ENCODE measurements around the gene MRPL58. TPM values are rescaled to one million over a fixed set of nuclear protein-coding genes. Genes with fewer than 3 reads are reported as not detected.

MRPL58 gene
- total RNA-seq, 1 donor from 2014 or later, result 17.9 TPM

DNA sequence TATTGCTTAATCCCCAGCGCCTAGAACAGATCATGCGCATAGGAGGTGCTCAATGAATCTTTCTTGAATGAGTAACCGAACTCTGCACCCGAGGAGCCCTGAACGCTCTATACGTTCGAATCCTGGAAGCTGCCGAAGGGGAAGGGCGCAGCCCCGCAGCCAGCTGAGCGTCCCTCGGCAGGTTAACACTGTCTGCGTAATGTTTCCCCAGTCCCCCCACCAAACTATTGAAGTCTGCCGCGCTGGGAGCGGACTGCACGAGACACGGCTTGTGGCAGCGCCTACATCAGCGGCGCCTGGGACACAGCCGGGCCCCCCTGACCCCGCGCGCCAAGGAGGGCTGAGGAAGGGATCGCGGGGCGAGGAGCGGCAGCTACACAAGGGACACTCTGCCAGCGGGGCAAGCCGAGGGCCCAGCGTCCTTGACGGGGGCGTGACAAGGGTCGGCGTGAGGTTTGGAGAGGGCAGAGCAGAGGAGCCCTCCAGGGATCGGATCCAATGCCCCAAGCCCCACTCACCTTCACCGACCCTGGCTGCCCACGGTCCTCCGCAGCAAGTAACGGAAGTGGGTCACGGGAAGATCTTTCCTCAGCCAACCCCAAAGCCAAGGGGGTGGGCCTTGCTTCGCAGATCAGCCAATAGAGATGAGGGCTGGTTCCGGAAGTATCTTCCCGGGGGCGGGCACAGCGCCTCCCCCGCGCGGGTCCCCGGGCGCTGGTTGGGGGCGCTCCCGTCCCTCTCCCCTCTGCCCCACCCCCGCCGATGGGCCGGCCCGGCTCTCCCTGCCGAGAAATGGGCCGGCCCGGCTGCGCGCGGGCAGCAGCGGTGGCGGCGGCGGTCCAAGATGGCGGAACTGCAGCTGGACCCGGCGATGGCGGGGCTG is 34.2 kb downstream of the MRPL58 start, which contains the start of the genes ATP5PD and KCTD2:
Gene ATP5PD, minus strand, starts transcription at position 563 of the 883 bp plus-strand sequence. CDS start 4,319 bp downstream, outside the sequence.
Gene KCTD2, plus strand, starts transcription at position 819 of the 883 bp plus-strand sequence. Its CDS starts 26 bp downstream, at position 845.
- peak; percentile 97 for DNase-seq (ENCODE audit: low read depth in 2 of 2)

GRCh38 chr17:75047398-75048098 is 35.1 kb downstream of the MRPL58 start:
- DNase-seq (ENCODE audit: low read depth in 2 of 2), result peak in 1 of 2 donors; percentile 10

DNA sequence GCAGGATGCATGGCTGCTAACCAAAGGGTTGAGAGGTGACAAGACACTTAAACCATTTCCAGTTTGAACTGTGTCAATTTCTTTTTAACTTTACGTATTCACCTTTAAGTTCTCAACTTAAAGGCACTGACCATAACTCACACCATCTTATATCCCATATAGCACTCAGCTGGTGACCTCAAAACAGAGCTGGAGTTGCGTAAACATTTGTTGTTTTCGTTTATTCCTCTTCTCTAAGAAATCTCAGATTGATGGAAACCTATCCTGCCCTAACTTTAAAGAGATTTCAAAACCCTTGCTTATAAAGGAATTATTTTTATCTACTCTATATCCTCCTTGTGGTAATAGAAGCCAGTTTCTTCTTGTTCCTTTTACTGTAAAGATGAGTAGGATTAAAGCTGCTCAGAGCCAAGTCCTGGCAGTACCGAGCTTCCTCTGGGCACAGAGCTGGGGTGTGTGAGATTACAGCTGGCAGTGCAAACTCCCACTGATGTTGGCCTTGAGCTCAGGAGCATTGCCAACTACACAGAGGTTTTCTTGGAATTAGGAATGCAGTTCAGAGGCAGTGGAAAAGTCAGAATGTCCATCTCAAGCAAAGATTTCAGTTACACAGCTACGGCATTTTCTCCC is 35.9 kb downstream of the MRPL58 start:
- peak in 1 of 2 donors; percentile 7 for DNase-seq (ENCODE audit: low read depth in 2 of 2)

DNA sequence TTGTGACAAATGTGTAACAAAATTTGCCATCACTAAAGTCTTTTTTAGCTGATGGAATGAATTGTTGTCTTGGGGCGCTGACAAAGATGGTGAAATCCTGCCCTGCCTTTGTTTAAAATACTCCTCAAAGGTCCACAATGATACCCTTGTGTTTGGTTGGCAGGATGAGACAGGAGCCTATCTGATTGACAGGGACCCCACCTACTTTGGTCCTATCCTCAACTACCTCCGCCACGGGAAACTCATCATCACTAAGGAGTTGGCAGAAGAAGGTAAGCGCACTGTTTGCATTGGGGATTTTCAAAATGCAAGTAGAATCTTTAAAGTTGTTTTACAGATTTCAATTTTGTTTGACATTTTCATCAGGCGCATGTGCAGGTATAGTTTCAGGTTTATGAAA is 36.6 kb downstream of the MRPL58 start:
- no peak for DNase-seq (ENCODE audit: low read depth in 2 of 2)

DNA sequence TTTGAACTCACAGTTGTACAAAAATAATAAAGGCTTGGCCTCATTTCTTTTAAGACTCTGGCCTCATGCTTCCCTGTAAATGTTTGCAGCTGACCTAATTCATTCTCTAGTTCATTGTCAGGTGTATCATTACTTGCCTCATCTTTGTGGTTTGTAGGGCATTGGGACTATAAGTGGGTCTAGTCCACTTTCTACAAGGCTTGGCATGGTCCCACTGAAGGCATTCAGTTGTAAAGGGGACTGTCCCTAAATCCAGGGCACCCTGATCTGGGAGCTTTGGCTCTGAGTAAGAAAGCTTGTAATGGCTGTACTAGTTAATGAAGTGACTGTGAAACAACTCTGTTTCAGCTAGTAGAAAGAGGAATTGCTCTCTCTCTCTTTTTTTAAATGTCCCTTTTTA is 37.2 kb downstream of the MRPL58 start:
- no peak for DNase-seq (ENCODE audit: low read depth in 2 of 2)

DNA sequence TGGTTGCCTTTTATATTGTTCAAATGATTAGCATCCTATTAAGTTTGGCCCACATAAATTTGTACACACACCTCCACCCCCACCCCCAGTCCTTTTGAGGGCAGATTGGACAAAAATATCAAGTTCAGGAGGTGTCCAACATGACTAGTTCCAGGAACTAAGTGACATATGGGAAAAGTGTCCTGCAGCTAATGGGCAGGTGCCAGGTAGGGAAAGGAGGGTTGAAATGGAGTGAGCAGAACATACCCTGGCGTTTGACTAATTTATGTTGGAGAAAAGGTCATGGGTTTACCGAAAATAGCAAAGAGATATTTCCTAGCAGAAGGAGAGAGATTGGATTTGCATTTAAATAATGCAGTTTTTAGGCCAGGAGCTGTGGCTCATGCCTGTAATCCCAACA is 39.5 kb downstream of the MRPL58 start:
- DNase-seq (ENCODE audit: low read depth in 2 of 2), result no peak

- peak; percentile 77 to 86 for DNase-seq (ENCODE audit: low read depth in 2 of 2)
Observed at GRCh38 chr17:75059369-75060345, 47.2 kb downstream of the MRPL58 start.

- DNase-seq (ENCODE audit: low read depth in 2 of 2), result peak in 1 of 2 donors; percentile 32
Observed at GRCh38 chr17:75060434-75061054, 48.1 kb downstream of the MRPL58 start.

GRCh38 chr17:75061055-75061438 is 48.6 kb downstream of the MRPL58 start:
- DNase-seq (ENCODE audit: low read depth in 2 of 2), result no peak

GRCh38 chr17:75061618-75062017 is 49.1 kb downstream of the MRPL58 start:
- no peak for DNase-seq (ENCODE audit: low read depth in 2 of 2)

DNA sequence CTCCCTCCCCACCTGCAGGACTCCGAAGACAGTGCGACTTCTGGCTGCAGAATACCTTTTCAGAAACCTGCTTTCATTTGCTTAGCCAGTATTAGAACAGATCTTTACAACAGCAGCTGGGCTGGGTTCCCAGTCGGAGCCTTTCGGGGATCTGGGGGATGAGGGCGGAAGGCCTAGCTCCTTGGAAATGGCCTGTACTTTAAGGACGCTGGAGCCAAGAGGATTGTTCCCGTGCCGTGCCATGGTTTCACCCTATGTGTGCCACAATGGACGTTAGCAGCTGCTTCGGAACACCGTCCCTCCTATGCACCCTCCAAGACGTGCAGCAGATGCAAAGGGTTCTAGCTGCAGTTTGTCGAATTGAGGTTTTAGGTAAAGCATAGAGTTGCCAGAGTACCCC is 50.7 kb downstream of the MRPL58 start:
- no peak for DNase-seq (ENCODE audit: low read depth in 2 of 2)

DNA sequence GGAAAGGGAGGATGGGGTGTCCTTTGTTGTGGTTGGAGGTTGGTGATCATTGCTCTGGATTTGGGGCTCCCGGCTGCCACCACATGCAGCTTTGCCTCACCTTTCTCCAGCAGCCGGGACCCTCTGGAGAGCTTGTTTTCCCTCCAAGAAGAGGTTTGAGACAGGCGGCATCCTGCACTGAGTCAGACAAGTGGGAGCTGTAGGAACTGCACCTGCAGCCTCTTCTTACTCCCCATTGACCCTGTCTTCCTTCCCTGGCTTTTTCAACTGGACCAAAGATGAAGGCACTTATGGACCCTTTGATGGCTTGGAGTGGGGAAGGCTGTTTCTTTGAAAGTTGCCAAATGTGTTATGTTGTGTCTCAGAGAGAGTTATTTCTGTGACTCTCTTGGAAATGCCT is 51.2 kb downstream of the MRPL58 start:
- DNase-seq (ENCODE audit: low read depth in 2 of 2), result no peak

DNA sequence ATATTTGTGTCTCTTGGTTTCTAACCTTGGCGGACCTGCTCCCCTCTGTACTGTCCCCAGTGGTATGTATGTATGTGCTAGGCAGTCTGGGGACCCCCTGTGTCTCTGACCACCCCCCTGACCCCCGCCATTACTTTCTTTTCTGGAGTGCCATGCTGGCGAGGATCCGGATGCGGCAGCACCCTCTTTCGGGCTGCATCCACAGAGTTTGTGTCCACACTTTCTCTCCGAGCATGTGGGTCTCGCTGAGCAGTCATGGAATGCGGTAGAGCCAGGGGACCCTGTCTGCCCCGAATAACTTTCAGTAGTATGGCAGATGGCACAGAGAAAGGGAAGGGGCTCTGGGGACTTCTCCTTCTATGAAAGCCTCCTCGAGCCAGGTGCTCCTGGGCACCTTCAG is 51.6 kb downstream of the MRPL58 start:
- DNase-seq (ENCODE audit: low read depth in 2 of 2), result no peak

DNA sequence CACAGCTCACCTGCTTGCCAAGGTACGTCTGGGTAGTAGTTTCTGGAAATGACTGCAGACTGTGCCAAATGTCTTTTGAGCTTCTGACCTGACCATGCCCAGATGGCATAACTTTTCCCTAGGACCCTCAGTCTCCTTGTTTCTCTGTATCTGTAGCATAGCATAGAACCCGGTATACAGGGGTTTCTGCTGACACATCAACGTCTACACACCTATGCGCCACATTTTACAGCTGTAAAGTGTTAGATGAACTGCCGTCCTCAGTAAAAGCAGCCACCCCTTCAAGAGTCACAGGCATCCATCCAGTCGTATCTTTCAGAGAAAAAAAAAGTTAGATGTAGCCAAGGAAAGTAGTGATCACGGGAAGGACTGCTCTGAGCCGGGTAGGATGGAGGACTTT is 52.0 kb downstream of the MRPL58 start:
- no peak for DNase-seq (ENCODE audit: low read depth in 2 of 2)

GRCh38 chr17:75064867-75065561 is 52.5 kb downstream of the MRPL58 start:
- no peak for DNase-seq (ENCODE audit: low read depth in 2 of 2)

DNA sequence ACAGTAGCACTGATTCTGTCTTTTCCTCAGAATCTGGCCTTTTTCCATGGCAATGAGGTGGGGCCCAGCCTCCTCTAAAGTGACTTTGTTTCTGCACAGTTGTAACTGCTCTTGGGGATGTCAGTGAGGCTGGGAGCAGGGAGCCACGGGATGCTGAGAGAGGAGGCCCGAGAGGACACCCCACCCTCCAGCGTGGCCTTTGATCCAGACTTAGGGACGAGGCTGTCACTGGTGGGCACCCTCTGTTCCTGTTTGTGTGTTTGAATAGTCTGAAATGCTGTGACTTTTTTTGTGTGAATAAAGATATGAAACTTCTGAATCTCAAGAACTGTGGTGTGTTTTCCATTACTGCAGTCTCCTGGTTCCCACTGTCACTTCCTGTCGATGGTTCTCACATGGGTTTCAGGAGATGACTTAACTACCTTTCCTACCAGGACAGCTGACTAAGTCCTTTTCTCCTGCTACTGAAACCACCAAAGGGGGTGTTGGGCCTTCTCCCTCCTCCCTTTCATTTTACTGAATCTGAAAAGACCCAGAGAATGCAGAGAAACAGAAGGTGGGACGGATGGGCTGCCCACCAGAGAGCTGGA is 53.2 kb downstream of the MRPL58 start:
- DNase-seq (ENCODE audit: low read depth in 2 of 2), result peak; percentile 86 to 91

DNA sequence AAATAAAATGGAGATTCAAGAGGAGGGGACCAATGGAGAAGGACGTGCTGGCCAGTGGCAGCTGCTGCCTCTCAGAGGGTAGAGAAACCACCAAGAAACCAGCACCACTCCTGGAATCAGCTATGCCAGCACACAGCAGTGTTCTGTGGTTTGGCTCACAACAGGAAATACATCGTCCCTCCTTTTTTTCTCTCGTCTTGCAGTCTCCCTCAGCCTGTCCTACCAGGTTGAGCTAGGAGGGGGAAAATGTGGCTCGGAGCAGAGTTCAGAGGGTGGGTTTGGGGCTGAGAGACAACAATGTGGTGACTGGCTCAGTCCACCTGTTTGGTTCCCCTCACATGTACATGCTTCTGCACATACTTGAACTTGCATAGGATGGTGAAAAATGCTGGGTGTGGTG is 55.4 kb downstream of the MRPL58 start:
- no peak for DNase-seq (ENCODE audit: low read depth in 2 of 2)

DNA sequence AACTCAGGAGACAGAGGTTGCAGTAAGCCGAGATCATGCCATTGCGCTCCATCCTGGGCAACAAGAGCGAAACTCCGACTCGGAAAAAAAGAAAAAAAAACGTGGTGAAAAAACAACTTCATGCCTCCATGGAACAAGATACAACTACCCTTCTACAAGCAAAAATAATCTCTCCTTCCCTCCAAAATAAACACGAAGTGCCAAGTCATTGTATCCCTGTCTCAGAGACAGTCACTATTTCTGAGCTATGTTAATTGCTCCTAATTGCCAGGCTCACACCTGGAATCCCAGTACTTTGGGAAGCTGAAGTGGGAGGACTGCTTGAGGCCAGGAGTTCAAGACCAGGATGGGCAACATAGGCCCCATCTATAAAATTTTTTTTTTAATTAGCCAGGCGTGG is 56.3 kb downstream of the MRPL58 start:
- DNase-seq (ENCODE audit: low read depth in 2 of 2), result no peak

DNA sequence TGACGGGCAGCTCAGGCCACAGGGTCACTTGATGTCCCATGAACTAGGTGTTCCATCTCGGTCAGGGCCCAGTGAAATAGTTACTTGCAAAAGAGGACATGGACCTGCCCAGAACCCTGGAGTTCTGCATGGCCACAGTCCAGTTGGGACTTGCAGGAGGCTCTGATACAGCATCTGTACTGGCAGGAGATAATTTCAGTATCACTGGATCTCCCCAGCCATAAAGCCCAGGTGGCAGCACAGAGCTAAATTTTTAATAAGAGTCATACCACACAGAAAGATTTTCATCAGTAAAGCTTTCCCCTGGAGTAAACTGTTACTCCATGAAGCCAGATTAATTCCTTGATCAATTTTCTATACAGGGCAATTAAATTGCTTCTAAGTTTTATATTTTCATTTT is 57.3 kb downstream of the MRPL58 start:
- DNase-seq (ENCODE audit: low read depth in 2 of 2), result peak in 1 of 2 donors; percentile 66
